ENCODE data around the gene KCNQ2. TPM values are rescaled to one million over a fixed set of nuclear protein-coding genes. Genes with fewer than 3 reads are reported as not detected.

The KCNQ2 gene
- total RNA-seq, 1 experiment from 2014 or later: 86.5 TPM

DNA sequence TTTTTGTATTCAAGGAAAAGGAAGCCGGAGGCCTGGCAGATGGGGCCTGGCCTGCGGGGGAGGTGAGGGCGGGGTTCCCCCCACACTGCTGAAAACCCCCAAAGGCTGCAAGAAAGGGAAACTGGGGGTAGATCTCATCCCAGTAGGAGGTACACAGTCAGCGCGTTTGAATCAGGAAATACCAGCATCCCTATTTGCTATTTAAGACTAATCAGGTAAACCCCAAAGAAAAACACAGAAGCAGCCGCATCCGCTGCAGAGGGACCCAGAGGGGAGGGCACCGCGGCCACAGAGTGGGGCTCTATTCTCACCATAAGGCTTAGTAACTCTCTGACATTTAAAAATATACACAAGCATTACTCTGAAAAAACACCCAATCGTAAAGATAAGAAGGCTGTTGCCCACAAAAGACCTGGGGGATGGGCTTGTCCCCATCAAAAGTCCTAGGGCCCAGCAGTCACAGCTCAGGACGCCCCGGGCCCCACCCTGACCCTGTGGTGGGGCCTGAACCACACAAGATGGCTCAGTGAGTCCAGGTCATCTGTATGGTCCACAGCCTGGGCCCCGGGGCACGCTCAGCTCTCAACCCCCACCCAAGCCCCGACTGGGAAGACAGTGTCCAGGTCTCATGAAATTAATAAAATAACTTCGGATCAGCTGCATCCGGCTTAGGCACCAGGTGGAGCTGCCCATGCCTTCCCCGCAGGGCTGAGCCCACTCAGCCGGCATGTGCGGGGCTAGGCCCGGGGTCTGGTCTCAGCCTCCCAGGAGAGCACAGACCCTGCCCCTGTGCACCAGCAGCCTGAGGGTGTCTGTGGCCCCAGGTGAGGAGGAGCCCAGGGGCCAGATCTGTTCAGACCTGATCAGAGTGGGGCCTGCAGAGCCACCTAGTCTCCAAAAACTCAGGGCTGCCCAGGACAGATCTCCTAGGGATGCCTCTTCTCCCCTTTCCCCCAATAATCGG lies 31.0 kb downstream of the KCNQ2 start:
- no peaks in the 10 kb centered on the region for H3K9me2 ChIP-seq (ENCODE audit: insufficient read depth)
- DNase-seq (ENCODE audit: low read depth, low spot score) (no peak), ATAC-seq (no peak)
- no TSS peak for BruUV-seq (replicated peaks)
- TF ChIP-seq FOSL1 (IDR thresholded peaks at IDR 0.05; ENCODE audit: low read depth) (no peak), JUND (IDR thresholded peaks at IDR 0.05) (no peak), POLR2A (IDR thresholded peaks at IDR 0.05; ENCODE audit: borderline replicate concordance, extremely low read depth, insufficient read depth, insufficient read length) (no peak), EZH2 (IDR thresholded peaks at IDR 0.05) (no peak), CBX3 (IDR thresholded peaks at IDR 0.05; ENCODE audit: low read depth) (no peak)
- TF ChIP-seq, protein P1, sequence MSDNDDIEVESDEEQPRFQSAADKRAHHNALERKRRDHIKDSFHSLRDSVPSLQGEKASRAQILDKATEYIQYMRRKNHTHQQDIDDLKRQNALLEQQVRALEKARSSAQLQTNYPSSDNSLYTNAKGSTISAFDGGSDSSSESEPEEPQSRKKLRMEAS (IDR thresholded peaks at IDR 0.05): no peak
- TF ChIP-seq, protein P2, sequence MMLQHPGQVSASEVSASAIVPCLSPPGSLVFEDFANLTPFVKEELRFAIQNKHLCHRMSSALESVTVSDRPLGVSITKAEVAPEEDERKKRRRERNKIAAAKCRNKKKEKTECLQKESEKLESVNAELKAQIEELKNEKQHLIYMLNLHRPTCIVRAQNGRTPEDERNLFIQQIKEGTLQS (IDR thresholded peaks at IDR 0.05): no peak
- TF ChIP-seq, protein P3, sequence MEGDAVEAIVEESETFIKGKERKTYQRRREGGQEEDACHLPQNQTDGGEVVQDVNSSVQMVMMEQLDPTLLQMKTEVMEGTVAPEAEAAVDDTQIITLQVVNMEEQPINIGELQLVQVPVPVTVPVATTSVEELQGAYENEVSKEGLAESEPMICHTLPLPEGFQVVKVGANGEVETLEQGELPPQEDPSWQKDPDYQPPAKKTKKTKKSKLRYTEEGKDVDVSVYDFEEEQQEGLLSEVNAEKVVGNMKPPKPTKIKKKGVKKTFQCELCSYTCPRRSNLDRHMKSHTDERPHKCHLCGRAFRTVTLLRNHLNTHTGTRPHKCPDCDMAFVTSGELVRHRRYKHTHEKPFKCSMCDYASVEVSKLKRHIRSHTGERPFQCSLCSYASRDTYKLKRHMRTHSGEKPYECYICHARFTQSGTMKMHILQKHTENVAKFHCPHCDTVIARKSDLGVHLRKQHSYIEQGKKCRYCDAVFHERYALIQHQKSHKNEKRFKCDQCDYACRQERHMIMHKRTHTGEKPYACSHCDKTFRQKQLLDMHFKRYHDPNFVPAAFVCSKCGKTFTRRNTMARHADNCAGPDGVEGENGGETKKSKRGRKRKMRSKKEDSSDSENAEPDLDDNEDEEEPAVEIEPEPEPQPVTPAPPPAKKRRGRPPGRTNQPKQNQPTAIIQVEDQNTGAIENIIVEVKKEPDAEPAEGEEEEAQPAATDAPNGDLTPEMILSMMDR (IDR thresholded peaks at IDR 0.05 in 2 of 3, conservative IDR thresholded peaks at IDR 0.05 in 1 of 3; ENCODE audit: borderline replicate concordance in 1 of 3, insufficient read depth in 1 of 3, low read depth in 2 of 3, low read length in 2 of 3): no peak
- intact Hi-C loops (cut with micrococcal nuclease): no loop called here
- peaks cover 13% of the 10 kb centered on the region; the same call in 1 of the 2 replicates for H3K79me2 ChIP-seq (ENCODE audit: insufficient read depth, low read length)
- no peaks in the 10 kb centered on the region; a peak in 1 of 4 replicates for H3K9me3 ChIP-seq (ENCODE audit: control insufficient read depth in 1 of 2, insufficient read depth in 1 of 2, low read depth in 1 of 2, low read length in 2 of 2)
- H2AFZ ChIP-seq (ENCODE audit: low read depth, low read length, poor library complexity, severe bottlenecking): no peak overlapping the region
- no peaks in the 10 kb centered on the region for H4K20me1 ChIP-seq (ENCODE audit: insufficient read depth)
- no peaks in the 10 kb centered on the region for H3K27me3 ChIP-seq (ENCODE audit: insufficient read depth, low read length)
- H3K36me3 ChIP-seq (ENCODE audit: control insufficient read depth in 1 of 2, insufficient read depth in 2 of 2, low read length in 2 of 2): no peaks in the 10 kb centered on the region; a peak in 1 of 4 replicates
- no peak overlapping the region for H3K4me3 ChIP-seq (replicated peaks in 1 of 2; ENCODE audit: low read depth in 1 of 2, low read length in 2 of 2)
- RAD21 ChIA-PET (ENCODE audit: low non-redundant PET in 1 of 2, low total read pairs in 2 of 2, uncharacterized antibody in 2 of 2, unreplicated experiment in 2 of 2): no interaction called here
- no peaks in the 10 kb centered on the region for H3K4me1 ChIP-seq (ENCODE audit: control insufficient read depth in 1 of 2, insufficient read depth in 2 of 2, low read length in 2 of 2)
- H3K4me2 ChIP-seq (ENCODE audit: low read length): no peak overlapping the region
- H3K27ac ChIP-seq (ENCODE audit: low read depth, low read length): no peak overlapping the region
- H3K9ac ChIP-seq (ENCODE audit: low read length): no peak overlapping the region
- POLR2A ChIA-PET: interaction anchor here (0.7 kb wide), 1 partner anchor 133 kb away, joined by 3 read pairs; the partner anchor contains the start of gene HELZ2
- CTCF ChIA-PET: interaction anchor here (0.9 kb wide), 1 partner anchor 11 kb away, joined by 3 read pairs; no protein-coding TSS in a partner anchor

All from HCT116 (cell line).